Glutamatergic neuron (in vitro differentiated cells): ENCODE measurements around the gene SELENOV. TPM values are rescaled to one million over a fixed set of nuclear protein-coding genes. Genes with fewer than 3 reads are reported as not detected.

Source experiments
- DNase-seq: peaks from one replicate; pipeline ENCODE4 v3.0.0; 2022
- H3K27ac Mint-ChIP-seq: one replicate; pipeline ENCODE4 v1.8.0; 2020; ENCODE audit warnings: mild to moderate bottlenecking, mixed read lengths, inconsistent platforms; ENCODE audit not compliant: unreplicated experiment
- H3K27me3 Mint-ChIP-seq: one replicate; pipeline ENCODE4 v1.8.0; 2020; ENCODE audit warnings: mild to moderate bottlenecking, moderate library complexity, mixed read lengths, inconsistent platforms; ENCODE audit not compliant: unreplicated experiment
- H3K36me3 Mint-ChIP-seq: one replicate; pipeline ENCODE4 v1.8.0; 2020; ENCODE audit warnings: mild to moderate bottlenecking, mixed read lengths, inconsistent platforms; ENCODE audit not compliant: unreplicated experiment
- H3K4me1 Mint-ChIP-seq: one replicate; pipeline ENCODE4 v1.8.0; 2020; ENCODE audit warnings: mild to moderate bottlenecking, low read depth, mixed read lengths, inconsistent platforms; ENCODE audit not compliant: unreplicated experiment
- H3K4me3 Mint-ChIP-seq: one replicate; pipeline ENCODE4 v1.8.0; 2020; ENCODE audit warnings: mild to moderate bottlenecking, mixed read lengths, inconsistent platforms; ENCODE audit not compliant: unreplicated experiment
- H3K9me3 Mint-ChIP-seq: one replicate; pipeline ENCODE4 v1.8.0; 2020; ENCODE audit warnings: mild to moderate bottlenecking, moderate library complexity, mixed read lengths, inconsistent platforms; ENCODE audit not compliant: unreplicated experiment
- CTCF ChIP-seq: fragments of 200-600 bp; sonication (generic); IDR thresholded peaks from one replicate; pipeline ENCODE4 v1.5.0; 2021; ENCODE audit not compliant: partially characterized antibody, unreplicated experiment
- total RNA-seq: library from RNA; stranded (reverse); fragmentation: NEBNext Ultra II Directional; extraction: Animal tissue kit (Norgen Biotek cat#: 25700); gene quantifications from one replicate; pipeline ENCODE4 v1.2.1, GENCODE V29; 2021; ENCODE audit not compliant: unreplicated experiment

SELENOV gene
- total RNA-seq, 1 donor from 2014 or later = 9.9 TPM

- Mint-ChIP-seq H3K9me3 (no peaks in the 10 kb centered on the region), H3K27ac (no peak overlapping the region), H3K27me3 (peaks cover 3% of the 10 kb centered on the region), H3K36me3 (no peaks in the 10 kb centered on the region), H3K4me3 (no peak overlapping the region), H3K4me1 (no peaks in the 10 kb centered on the region)
- TF ChIP-seq CTCF = no peak
- no peak for DNase-seq
Measured at GRCh38 chr19:39558624-39559117, 43.7 kb downstream of the SELENOV start.

- Mint-ChIP-seq H3K36me3 (no peaks in the 10 kb centered on the region), H3K4me3 (no peak overlapping the region), H3K27ac (no peak overlapping the region), H3K4me1 (no peaks in the 10 kb centered on the region), H3K9me3 (no peaks in the 10 kb centered on the region), H3K27me3 (no peaks in the 10 kb centered on the region)
- no peak for DNase-seq
- no peak for TF ChIP-seq CTCF
Measured at GRCh38 chr19:39563408-39563807, 48.5 kb downstream of the SELENOV start.

- no peak for TF ChIP-seq CTCF
- no peaks in the 10 kb centered on the region for H3K4me1 Mint-ChIP-seq
Measured at GRCh38 chr19:39566064-39566463, 51.1 kb downstream of the SELENOV start.

GRCh38 chr19:39568604-39569003, 53.7 kb downstream of the SELENOV start:
- peaks cover 5% of the 10 kb centered on the region for H3K27me3 Mint-ChIP-seq
- no peak overlapping the region for H3K4me3 Mint-ChIP-seq
- no peak for TF ChIP-seq CTCF
- no peak overlapping the region for H3K27ac Mint-ChIP-seq
- H3K4me1 Mint-ChIP-seq = no peaks in the 10 kb centered on the region
- DNase-seq = no peak
- H3K9me3 Mint-ChIP-seq = no peaks in the 10 kb centered on the region
- peaks cover 8% of the 10 kb centered on the region for H3K36me3 Mint-ChIP-seq

More at GRCh38 chr19:39566064-39566463, 51.1 kb downstream of the SELENOV start:
- Mint-ChIP-seq H3K9me3 (no peaks in the 10 kb centered on the region), H3K36me3 (no peaks in the 10 kb centered on the region), H3K27ac (no peak overlapping the region), H3K4me3 (no peak overlapping the region), H3K27me3 (no peaks in the 10 kb centered on the region)
- no peak for DNase-seq

Other genes starting within 250 kb of the SELENOV start
- gene IFNL2, start 246.7 kb upstream of the SELENOV start, total RNA-seq = not detected
- gene IFNL1, start 218.7 kb upstream of the SELENOV start, total RNA-seq = not detected
- 56.3 TPM for gene LRFN1, start 194.3 kb upstream of the SELENOV start, total RNA-seq
- 1.2 TPM for gene GMFG, start 179.1 kb upstream of the SELENOV start, total RNA-seq
- 119 TPM for gene SAMD4B, start 172.7 kb upstream of the SELENOV start, total RNA-seq
- 36.2 TPM for gene PAF1, start 124.0 kb upstream of the SELENOV start, total RNA-seq
- 30.1 TPM for gene MED29, start 123.8 kb upstream of the SELENOV start, total RNA-seq
- 3.1 TPM for gene ZFP36, start 108.3 kb upstream of the SELENOV start, total RNA-seq
- 205 TPM for gene PLEKHG2, start 102.5 kb upstream of the SELENOV start, total RNA-seq
- gene RPS16, start 79.2 kb upstream of the SELENOV start, total RNA-seq = 912 TPM
- gene SUPT5H, start 69.6 kb upstream of the SELENOV start, total RNA-seq = 160 TPM
- 256 TPM for gene TIMM50, start 34.3 kb upstream of the SELENOV start, total RNA-seq
- gene DLL3, start 16.2 kb upstream of the SELENOV start, total RNA-seq = 788 TPM
- 7.6 TPM for gene EID2B, start 17.7 kb downstream of the SELENOV start, total RNA-seq
- 20.2 TPM for gene EID2, start 25.0 kb downstream of the SELENOV start, total RNA-seq
- gene LGALS13, start 87.4 kb downstream of the SELENOV start, total RNA-seq = not detected
- gene LGALS16, start 140.8 kb downstream of the SELENOV start, total RNA-seq = not detected
- not detected for gene LGALS14, start 189.3 kb downstream of the SELENOV start, total RNA-seq
- gene CLC, start 222.9 kb downstream of the SELENOV start, total RNA-seq = not detected